Prostate gland (tissue), 2 donors: ENCODE data around the gene KRTAP22-1. TPM values are rescaled to one million over a fixed set of nuclear protein-coding genes. Genes with fewer than 3 reads are reported as not detected.

Experiments used
- DNase-seq: peaks from one replicate; pipeline ENCODE4 v3.0.0-alpha.2; 2019; ENCODE audit warnings: low spot score
- H3K27ac ChIP-seq, 2 donors: fragments of 200-600 bp; sonication (generic); 2 replicates each; pipeline ENCODE4 v1.5.1; 2017 to 2019
- H3K27me3 ChIP-seq: fragments of 200-600 bp; sonication (generic); replicated peaks from 2 replicates; pipeline ENCODE4 v1.5.1; 2019; ENCODE audit not compliant: insufficient read depth
- H3K36me3 ChIP-seq, 2 donors: fragments of 200-600 bp; sonication (generic); 1 replicate in 1 of 2; 2 replicates in 1 of 2; pipeline versions ENCODE4 v1.5.1 to v1.8.1; 2017 to 2019
- H3K4me1 ChIP-seq: fragments of 200-600 bp; sonication (generic); replicated peaks from 2 replicates; pipeline ENCODE4 v1.5.1; 2019
- H3K4me3 ChIP-seq, 2 donors: fragments of 200-600 bp; sonication (generic); 2 replicates each; pipeline ENCODE4 v1.5.1; 2017 to 2019
- H3K9me3 ChIP-seq: fragments of 200-600 bp; sonication (generic); 2 replicates; pipeline ENCODE4 v1.5.1; 2017
- CTCF ChIP-seq, 4 experiments: fragments of 200-600 bp in 2 of 4; fragments of 450-650 bp in 2 of 4; sonication (generic) in 2 of 4; IDR thresholded peaks; 1 replicate in 3 of 4; 2 replicates in 1 of 4; pipeline ENCODE4 v1.5.1; 2016 to 2019; ENCODE audit warnings: antibody characterized with exemption in 4 of 4, mild to moderate bottlenecking in 2 of 4, moderate library complexity in 2 of 4
- POLR2A ChIP-seq: fragments of 450-650 bp; IDR thresholded peaks from one replicate; pipeline ENCODE4 v1.6.1; 2016; ENCODE audit warnings: antibody characterized with exemption, mild to moderate bottlenecking
- POLR2AphosphoS5 ChIP-seq: sonication (generic); formaldehyde crosslinking; IDR thresholded peaks from one replicate; pipeline ENCODE4 v1.6.1; 2017; ENCODE audit warnings: antibody characterized with exemption
- WGBS: methylation state at CpG from one replicate; pipeline ENCODE4 v1.1.5; 2018; 5-methylcytosine and 5-hydroxymethylcytosine counted together
- intact Hi-C: fragments of 100-400 bp; cut with DNase I; formaldehyde crosslinking; loops from one replicate; pipeline ENCODE4 v1.14.2; 2022
- small RNA-seq, 2 donors: library from RNA; depleted of rRNA; stranded (forward); fragments of <200 nt; gene quantifications; one replicate each; pipeline ENCODE3, GENCODE V24; 2016
- total RNA-seq, 2 donors: library from RNA; depleted of rRNA; stranded (reverse); fragments of >200 nt; gene quantifications; one replicate each; pipeline ENCODE4 v1.1.0, GENCODE V29; 2016

The KRTAP22-1 gene
- total RNA-seq, 2 donors from 2014 or later = not detected

GRCh38 chr21:30646904-30647414 lies 46.1 kb downstream of the KRTAP22-1 start:
- Histone ChIP-seq H3K27me3 (no peaks in the 10 kb centered on the region), H3K27ac (no peak overlapping the region), H3K36me3 (no peaks in the 10 kb centered on the region), H3K4me3 (no peak overlapping the region), H3K9me3 (no peaks in the 10 kb centered on the region), H3K4me1 (no peaks in the 10 kb centered on the region)
- 74% methylated on average over 1 of the region's 1 CpG for WGBS
- intact Hi-C loops = no loop called here
- DNase-seq = no peak
- TF ChIP-seq POLR2AphosphoS5 = no peak
- no peak for TF ChIP-seq POLR2A
- TF ChIP-seq CTCF (IDR thresholded peaks at IDR 0.05) = no peak

Small RNA genes within 50 kb of the gene (small RNA-seq; reads per million reads assigned to genes)
- gene KRTAP20-1 (0 reads per million in 2 donors), gene KRTAP20-3 (0 reads per million in 2 donors), gene KRTAP20-4 (0 reads per million in 2 donors), gene KRTAP22-1 (0 reads per million in 2 donors), gene KRTAP22-2 (0 reads per million in 2 donors)

Other genes starting within 250 kb of the KRTAP22-1 start
- gene KRTAP13-2, start 228.8 kb upstream of the KRTAP22-1 start, total RNA-seq = not detected
- not detected for gene KRTAP13-1, start 205.1 kb upstream of the KRTAP22-1 start, total RNA-seq
- not detected for gene KRTAP13-3, start 175.2 kb upstream of the KRTAP22-1 start, total RNA-seq
- gene KRTAP13-4, start 170.9 kb upstream of the KRTAP22-1 start, total RNA-seq = not detected
- gene KRTAP15-1, start 160.8 kb upstream of the KRTAP22-1 start, total RNA-seq = not detected
- gene KRTAP19-1, start 120.7 kb upstream of the KRTAP22-1 start, total RNA-seq = not detected
- not detected for gene KRTAP19-2, start 113.7 kb upstream of the KRTAP22-1 start, total RNA-seq
- gene KRTAP19-3, start 109.1 kb upstream of the KRTAP22-1 start, total RNA-seq = not detected
- gene KRTAP19-4, start 103.9 kb upstream of the KRTAP22-1 start, total RNA-seq = not detected
- gene KRTAP19-5, start 98.9 kb upstream of the KRTAP22-1 start, total RNA-seq = not detected
- not detected for gene KRTAP19-6, start 59.2 kb upstream of the KRTAP22-1 start, total RNA-seq
- not detected for gene KRTAP19-7, start 39.8 kb upstream of the KRTAP22-1 start, total RNA-seq
- not detected for gene KRTAP22-2, start 10.7 kb upstream of the KRTAP22-1 start, total RNA-seq
- not detected for gene KRTAP6-3, start 8.6 kb upstream of the KRTAP22-1 start, total RNA-seq
- not detected for gene KRTAP6-2, start 2.2 kb upstream of the KRTAP22-1 start, total RNA-seq
- not detected for gene KRTAP6-1, start 12.8 kb downstream of the KRTAP22-1 start, total RNA-seq
- gene KRTAP20-1, start 15.3 kb downstream of the KRTAP22-1 start, total RNA-seq = not detected
- gene KRTAP20-4, start 19.5 kb downstream of the KRTAP22-1 start, total RNA-seq = not detected
- not detected for gene KRTAP20-2, start 34.1 kb downstream of the KRTAP22-1 start, total RNA-seq
- gene KRTAP20-3, start 41.8 kb downstream of the KRTAP22-1 start, total RNA-seq = not detected
- not detected for gene KRTAP21-3, start 117.7 kb downstream of the KRTAP22-1 start, total RNA-seq
- gene KRTAP21-2, start 146.2 kb downstream of the KRTAP22-1 start, total RNA-seq = not detected
- not detected for gene KRTAP21-1, start 154.3 kb downstream of the KRTAP22-1 start, total RNA-seq
- gene KRTAP8-1, start 212.2 kb downstream of the KRTAP22-1 start, total RNA-seq = 1 to 10 TPM in 1 of 2 donors, not detected in 1; 2.7 TPM
- not detected for gene KRTAP7-1, start 228.7 kb downstream of the KRTAP22-1 start, total RNA-seq